Hepatocyte (in vitro differentiated cells): ENCODE measurements around the gene PKD1L1.

Source experiments
- EZH2 ChIP-seq: fragments of 200-600 bp; sonication (generic); IDR thresholded peaks from 2 replicates; pipeline ENCODE4 v1.6.1; 2016; ENCODE audit warnings: antibody characterized with exemption, mild to moderate bottlenecking, borderline replicate concordance
- EZH2phosphoT487 ChIP-seq: fragments of 200-600 bp; sonication (generic); IDR thresholded peaks from one replicate; pipeline ENCODE4 v1.6.1; 2018; ENCODE audit warnings: antibody characterized with exemption, mild to moderate bottlenecking, low read depth, moderate library complexity; ENCODE audit not compliant: unreplicated experiment, severe bottlenecking
- TF ChIP-seq, protein P1 (sequence below): fragments of 200-600 bp; sonication (generic); IDR thresholded peaks from 2 replicates; pipeline ENCODE4 v1.5.1; 2016; ENCODE audit warnings: antibody characterized with exemption, mild to moderate bottlenecking; ENCODE audit not compliant: poor library complexity

DNA sequence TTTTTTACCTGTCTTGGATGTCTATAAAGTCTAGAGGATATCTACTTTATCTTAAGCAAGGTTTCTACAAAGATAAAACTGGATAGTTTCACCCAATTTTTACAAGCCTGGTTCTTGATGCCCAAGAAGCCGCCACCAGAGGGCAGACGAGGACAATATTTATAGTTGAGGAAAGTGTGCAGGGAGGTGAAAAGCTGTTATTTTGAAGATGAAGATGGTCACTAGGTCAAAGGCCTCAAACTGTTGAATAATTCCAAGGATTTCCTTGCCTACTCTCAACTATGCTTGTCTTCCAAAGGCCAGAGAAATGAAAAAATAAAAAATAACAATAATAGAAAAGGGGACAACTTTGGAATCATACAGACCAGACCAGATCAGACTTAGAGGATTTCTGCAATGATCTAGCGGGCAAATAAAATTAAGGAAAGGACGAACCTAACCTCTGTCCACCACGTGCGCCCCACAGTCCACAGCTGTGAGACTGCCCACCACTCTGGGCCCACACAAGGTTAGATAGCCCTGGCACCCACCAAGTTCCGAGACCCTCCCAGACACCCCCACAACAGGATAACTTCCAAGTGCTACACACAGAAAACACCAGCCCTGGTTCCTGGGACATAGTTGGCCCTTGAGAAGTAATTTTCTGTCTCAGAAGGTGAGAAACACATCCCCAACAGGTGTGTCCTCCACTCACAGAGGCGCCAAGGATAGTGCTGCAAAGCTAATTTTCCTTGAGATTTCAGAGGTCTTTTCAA, 2.8 kb downstream of the PKD1L1 start:
- TF ChIP-seq, protein P1, sequence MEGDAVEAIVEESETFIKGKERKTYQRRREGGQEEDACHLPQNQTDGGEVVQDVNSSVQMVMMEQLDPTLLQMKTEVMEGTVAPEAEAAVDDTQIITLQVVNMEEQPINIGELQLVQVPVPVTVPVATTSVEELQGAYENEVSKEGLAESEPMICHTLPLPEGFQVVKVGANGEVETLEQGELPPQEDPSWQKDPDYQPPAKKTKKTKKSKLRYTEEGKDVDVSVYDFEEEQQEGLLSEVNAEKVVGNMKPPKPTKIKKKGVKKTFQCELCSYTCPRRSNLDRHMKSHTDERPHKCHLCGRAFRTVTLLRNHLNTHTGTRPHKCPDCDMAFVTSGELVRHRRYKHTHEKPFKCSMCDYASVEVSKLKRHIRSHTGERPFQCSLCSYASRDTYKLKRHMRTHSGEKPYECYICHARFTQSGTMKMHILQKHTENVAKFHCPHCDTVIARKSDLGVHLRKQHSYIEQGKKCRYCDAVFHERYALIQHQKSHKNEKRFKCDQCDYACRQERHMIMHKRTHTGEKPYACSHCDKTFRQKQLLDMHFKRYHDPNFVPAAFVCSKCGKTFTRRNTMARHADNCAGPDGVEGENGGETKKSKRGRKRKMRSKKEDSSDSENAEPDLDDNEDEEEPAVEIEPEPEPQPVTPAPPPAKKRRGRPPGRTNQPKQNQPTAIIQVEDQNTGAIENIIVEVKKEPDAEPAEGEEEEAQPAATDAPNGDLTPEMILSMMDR = peak; percentile 94
- TF ChIP-seq EZH2 = no peak
- no peak for TF ChIP-seq EZH2phosphoT487
